Activated effector memory CD4-positive, alpha-beta T cell treated with Interleukin-2 at 50 U/mL for 16 hours (primary cell): ENCODE data around the gene ZNF180.
"Not testable (repeated sequence)": the region's sequence is repeated elsewhere in the genome, so short reads cannot be mapped to it uniquely, and the experiment has no call there.

ENCODE experiments used
- DNase-seq: peaks from one replicate; pipeline ENCODE4 v3.0.0-alpha.2; 2020

Gene ZNF180

DNA sequence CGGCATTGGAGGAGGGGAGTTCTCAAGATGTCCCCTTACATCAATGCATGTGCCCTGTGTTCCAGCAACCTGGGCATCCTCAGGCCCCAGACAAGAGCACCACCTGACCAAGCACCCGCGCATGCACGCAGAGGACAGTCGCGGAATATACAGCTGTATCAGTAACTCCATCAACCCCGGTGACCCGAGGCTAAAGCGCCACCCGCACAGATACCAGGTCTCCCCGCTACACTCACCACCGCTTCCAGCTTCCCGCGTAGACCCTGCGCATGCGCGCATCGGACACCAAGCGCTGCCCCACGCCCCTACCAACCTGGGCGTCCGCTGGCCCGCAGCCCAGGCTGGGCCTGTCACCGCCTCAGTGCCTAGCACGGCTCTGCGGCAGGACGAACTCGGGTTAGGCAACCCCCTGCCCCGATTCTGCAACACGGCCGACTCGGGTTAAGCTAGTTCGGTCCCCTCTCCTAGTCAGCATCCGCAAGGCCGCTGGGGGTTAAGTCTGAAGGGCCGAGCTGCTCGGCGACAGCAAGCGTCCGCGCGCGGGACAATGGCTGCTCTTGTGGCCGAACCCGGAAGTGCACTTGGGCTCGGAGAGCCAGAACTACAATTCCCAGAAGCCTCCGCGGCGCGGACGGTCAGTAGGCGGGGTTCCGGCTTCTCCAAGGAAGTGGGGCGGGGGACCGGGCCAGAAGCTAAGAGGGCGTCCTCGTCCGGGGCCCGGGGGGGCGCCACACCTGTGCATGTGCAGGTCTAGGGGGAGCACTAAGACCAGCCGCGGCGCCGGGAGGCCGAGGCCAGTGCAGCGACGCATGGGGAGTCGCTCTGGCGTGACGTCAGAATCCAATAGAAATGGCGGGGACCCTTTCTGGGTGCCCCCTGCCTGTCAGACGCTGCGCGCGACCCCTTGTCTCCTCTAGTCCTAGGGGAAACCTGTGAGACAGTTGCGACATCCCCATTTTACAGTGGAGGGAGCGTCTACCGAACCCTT is at the start of gene ZNF180:
Gene ZNF180, minus strand, starts transcription at position 561 of the 988 bp plus-strand sequence. CDS start 3,188 bp downstream, outside the sequence.
- DNase-seq: peak; percentile 91

DNA sequence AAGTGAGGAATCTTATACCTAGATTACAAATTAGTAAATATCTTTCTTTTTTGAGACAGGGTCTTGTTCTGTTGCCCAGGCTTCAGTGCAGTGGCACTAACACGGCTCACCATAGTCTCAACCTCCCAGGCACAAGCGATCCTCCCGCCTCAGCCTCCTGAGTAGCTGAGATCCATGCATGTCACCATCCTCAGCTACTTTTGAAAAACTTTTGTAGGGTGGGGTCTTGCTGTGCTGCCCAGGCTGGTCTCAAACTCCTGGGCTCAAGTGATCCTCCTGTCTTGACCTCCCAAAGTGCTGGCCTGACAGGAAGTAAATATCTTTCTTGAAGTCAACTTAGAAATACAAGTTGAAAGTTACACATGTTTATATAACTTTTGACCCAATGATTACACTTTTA is 49.2 kb upstream of the ZNF180 start:
- no peak for DNase-seq

DNA sequence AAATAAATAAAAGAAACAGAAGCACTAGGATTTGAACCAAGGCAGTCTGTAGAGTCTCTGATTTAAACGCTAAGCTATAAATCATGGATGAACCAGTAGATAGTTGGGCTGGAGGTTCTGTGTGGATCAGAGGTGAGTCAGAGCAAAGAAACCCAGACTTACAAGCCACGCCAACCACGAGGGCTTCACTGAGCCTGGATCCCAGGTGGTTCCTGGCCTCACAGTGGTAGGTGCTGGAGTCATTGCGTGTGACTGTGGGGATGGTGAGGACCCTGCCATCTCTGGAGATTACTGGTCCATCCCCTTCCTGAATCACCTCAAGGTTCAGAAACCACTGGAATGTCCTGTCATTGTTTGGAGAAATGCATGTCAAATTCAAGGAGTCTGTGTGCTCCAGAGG is 48.4 kb upstream of the ZNF180 start:
- DNase-seq: no peak

DNA sequence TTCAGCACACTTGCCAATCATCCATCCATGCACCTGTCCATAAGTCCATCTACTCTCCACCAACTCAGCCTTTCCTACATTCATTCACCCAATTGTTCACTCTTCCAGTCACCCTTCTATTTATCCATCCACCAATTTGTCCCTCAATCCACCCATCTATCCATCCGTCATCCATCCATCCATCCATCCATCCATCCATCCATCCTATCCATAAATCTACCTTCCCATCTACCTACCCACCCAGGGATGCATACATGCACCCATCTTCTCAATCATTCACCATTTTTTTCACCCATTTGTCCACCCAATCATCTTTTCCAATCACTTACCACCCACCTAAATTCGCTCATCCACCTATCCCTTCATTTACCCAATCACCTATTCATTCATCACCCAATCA is 43.7 kb upstream of the ZNF180 start:
- no peak for DNase-seq

DNA sequence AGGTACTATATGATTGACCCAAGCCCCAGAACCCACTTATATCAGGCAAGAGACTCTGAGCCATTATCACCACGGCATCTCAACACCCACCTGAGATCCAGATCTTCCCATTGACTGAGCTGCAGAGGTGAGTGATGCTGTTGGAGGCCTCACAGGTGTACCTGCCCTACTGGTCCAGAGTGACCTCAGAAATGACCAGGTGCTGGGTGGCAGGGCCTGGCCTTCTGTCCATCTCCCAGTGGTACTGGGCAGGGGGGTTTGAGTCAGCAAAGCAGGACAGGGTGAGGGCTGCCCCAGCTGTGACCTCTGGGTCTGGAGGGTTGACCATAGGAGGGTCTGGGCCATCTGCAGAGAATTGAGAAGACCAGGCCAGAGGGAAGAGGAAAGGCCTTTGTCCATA is 42.3 kb upstream of the ZNF180 start:
- no peak for DNase-seq

DNA sequence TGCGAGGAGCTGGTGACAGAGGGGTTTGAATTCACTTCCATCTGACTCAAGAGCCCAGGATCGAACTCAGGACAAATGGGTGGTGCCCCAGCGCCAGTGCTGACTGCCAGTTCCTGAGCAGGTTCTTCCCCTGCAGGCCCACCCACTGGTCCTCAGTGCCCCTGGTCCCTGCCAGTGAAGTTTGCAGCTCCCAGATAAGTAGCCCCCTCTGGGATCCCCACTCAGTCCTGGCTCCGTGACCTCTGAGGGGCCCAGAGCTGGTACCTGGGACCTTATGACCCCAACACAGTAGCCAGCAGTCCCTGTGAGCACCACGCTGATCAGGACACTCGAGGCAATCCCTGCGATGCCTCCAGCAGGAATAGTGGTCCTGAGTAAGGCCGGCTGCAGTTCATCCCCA is 40.4 kb upstream of the ZNF180 start:
- no peak for DNase-seq

DNA sequence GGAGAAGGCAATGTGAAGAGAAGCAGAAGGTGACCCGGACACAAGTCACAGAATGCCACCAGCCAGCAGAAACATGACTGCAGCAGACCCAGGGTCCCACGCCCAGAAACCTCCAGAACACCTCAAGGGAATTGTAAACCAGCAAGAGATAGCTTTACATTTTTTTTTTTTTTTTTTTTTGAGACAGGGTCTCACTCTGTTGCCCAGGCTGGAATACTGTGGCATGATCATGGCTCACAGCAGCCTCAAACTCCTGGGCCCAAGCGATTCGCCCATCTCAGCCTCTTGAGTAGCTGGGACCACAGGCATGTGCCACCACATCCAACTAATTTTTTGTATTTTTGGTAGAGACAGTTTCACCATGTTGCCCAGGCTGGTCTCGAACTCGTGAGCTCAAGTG is 39.7 kb upstream of the ZNF180 start:
- no peak for DNase-seq

DNA sequence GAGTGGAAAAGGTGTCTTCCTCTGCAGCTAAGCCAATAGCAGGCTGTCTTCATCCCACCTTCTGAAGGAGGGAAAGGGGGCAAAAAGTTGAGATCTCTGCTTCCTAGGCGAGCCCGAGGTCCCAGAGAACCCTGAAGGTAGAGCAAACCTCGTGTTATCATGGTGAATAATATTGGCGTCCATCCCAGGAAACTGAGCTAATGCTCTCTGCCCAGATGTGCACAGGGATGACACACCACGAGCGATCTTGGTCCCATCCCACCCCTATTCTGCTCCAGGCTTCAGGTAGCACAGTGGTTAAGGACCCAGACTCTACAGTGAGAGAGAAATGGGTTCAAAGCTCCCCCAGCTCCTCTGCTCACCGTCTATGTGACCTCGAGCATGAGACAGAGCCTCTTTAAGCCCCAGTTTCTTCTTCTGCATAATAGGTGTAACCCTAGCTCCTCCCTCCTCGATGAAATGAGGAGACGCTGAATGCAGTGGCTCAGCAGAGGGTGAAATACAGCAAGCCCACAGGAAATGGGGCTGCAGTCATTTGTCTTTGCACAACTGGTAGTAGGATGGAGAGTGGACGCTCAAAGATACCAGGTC is 39.0 kb upstream of the ZNF180 start:
- no peak for DNase-seq

DNA sequence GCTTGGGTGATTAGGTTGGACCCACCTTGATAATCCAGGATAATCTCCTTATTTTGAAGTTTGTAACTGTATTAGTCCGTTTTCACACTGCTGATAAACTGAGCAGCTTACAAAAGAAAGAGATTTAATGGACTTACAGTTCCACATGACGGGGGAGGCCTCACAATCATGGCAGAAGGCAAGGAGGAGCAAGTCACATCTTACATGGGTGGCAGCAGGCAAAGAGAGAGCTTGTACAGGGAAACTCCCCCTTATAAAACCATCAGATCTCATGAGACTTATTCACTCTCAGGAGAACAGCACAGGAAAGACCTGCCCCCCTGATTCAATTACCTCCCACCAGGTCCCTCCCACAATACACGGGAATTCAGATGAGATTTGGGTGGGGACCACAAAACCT is 35.0 kb upstream of the ZNF180 start:
- DNase-seq: not testable (repeated sequence)

DNA sequence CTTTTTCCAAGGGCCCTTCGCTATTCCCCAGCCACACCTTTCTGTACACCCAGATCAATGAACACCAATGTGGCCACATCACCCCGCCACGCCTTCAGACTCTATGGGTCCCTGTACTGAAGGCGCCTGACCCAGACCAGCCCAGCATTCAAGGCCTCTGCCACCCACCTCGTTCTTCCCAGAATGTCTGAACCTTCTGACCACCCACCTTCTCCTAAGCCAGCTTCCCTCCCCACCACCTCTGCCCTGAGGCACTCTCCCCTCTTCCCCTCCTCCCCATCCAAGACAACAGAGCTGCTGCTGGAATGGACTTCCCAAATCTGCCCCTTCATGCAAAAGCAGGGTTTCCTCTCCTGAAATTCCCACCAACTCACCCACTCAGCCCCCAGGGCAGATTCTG is 32.5 kb upstream of the ZNF180 start:
- no peak for DNase-seq

DNA sequence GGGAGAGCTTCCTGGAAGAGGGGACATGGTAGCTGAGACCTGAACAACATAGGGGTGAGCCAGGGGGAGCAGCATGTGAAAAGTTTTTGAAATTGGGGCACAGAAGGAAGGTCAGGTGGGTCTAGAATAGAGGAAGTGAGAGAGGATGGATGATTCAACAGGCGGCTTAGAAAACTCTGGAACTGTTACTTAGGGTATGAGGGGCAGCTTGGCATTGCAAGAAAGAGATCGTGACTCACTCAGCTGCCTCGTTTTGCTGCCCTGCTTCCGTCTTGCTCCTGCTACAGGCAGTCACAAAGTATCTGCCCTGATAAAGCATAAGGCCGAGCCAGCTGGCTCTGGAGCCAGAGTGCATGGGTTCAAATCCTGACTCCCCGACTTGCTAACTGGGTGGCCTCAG is 30.5 kb upstream of the ZNF180 start:
- DNase-seq: no peak

DNA sequence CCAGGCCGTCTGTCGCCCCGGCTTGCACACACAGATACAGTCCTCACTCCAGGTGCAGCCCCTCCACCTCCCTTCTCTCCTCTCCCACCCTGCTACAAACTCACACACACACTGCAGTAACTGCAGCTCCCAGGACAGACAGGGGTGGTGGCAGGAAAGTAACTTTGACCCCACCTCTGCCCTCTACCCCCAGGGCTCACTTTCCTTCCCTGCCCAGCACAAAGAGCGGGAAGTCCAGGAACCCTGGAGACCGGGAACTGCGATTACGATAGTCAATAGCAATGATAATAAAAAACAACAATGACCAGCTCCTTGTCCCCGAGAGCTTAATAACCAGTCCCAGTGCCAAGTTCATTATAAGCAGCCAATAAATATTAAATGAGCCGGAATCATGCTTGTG is 29.2 kb upstream of the ZNF180 start, which contains the start of gene CEACAM20:
Gene CEACAM20, minus strand, starts transcription at position 140 of the 400 bp plus-strand sequence. CDS start 166 bp downstream, outside the sequence.
- DNase-seq: no peak

DNA sequence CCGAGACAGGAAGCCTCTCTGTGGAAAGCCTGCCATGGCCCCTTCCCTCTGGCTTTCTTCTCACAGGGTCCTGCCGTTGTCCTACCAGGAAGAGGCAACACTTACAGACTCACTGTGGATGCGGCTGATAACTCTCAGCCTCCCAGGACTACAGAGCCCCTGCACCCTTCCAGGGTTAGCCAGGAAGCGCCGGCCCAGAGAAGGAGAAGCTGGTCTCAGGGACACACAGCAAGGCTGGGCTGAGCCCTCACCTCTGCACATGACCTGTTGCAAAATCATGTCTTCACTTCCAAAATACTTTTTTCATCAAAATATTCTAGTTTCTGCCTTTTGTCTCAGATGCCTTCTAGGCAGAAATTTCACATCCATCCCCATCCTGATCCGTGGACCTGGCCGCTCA is 27.2 kb upstream of the ZNF180 start:
- DNase-seq: no peak

DNA sequence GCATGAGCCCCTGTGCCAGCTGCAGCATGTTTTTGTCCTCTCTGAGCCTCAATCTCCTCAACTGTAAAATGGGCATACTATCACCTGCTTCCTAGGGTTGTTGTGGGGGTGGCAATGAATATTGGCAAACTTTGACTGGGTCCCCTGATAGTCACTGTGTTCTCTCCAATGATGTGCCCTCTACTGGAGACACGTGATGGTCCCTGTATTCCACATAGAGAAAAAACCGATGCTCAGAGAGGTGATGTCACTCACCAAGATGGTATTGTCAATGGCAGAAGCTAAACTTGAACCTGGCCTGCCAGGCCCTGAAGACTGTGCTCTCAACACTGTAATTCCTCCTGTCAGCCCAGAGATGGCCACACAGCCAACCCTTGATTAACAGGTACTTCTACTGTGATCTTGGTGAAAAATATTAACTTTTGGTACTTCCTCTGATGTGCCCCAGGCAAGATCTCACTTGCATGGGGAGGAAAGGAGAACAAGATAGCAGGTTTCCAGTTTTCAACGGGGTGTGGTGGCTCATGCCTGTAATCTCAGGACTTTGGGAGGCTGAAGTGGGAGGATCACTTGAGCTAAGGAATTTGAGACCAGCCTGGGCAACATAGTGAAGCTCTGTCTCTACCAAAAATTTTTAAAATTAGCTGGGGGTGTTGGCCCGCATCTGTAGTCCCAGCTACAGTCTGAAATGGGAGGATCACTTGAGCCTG is 25.6 kb upstream of the ZNF180 start:
- DNase-seq: no peak

DNA sequence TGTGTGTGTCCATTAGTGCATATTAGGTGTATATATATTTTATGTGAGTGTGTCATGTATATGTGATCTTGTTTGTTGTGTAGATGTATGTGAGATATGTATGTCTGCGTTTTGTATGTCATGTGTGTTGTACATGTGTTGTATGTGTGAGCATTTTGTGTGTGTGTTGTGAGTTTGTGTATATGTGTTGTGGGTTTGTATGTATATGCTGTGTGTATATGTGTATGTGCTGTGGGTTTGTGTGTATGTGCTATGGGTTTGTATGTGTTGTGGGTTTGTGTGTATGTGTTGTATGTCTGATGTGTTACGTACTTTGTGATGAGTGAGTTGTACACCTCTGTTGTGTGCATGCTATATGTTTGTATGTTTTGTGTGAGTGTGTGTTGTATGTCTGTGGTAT is 21.0 kb upstream of the ZNF180 start:
- DNase-seq: no peak

DNA sequence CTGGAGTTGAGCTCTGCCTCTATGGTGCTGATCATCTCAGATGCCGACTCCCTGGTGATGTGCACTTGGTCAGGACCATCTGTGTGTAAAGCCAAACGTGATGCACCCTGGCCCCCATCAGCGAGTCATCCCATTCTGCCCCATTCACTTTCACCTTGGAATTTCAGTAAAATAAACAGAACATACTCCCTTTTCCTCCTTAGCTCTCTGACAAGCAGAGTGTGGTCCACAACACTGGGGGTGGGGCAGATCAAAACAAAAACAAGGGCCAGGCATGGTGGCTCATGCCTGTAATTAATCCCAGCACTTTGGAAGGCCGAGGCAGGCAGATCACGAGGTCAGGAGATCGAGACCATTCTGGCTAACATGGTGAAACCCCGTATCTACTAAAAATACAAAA is 16.8 kb upstream of the ZNF180 start:
- no peak for DNase-seq

DNA sequence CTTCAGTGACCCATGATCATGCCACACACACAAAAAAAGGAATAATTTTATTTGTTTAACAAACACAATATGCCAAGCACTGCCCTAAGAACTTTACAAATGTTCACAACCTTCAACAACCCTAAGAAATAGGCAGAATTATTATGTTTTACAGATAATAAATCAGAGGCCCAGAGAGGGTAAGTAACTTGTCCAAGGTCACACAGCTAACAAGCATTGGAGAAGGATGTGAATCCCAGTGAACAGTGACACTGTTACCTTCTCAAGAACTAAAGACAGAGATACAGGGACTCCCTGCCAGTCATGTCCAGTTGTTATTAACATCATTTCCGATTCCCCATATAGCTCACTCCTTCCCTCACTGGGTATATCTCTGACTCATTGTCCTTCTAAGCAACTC is 15.6 kb upstream of the ZNF180 start:
- no peak for DNase-seq

DNA sequence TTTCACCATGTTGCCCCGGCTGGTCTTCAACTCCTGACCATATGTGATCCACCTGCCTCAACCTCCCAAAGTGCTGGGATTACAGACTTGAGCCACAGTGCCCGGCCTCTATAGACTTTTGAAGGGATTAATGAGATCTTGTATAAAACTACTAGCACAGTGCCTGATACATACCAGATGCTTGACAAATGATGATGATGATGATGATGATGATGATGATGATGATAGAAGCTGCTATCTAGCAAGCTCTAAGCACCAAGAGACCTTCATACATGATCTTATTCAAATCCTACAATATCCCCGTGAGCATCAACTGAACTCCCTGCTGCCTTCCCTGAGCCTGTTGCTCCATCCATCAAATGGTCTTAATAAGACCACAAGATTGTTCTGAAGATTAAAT is 14.7 kb upstream of the ZNF180 start:
- DNase-seq: no peak

DNA sequence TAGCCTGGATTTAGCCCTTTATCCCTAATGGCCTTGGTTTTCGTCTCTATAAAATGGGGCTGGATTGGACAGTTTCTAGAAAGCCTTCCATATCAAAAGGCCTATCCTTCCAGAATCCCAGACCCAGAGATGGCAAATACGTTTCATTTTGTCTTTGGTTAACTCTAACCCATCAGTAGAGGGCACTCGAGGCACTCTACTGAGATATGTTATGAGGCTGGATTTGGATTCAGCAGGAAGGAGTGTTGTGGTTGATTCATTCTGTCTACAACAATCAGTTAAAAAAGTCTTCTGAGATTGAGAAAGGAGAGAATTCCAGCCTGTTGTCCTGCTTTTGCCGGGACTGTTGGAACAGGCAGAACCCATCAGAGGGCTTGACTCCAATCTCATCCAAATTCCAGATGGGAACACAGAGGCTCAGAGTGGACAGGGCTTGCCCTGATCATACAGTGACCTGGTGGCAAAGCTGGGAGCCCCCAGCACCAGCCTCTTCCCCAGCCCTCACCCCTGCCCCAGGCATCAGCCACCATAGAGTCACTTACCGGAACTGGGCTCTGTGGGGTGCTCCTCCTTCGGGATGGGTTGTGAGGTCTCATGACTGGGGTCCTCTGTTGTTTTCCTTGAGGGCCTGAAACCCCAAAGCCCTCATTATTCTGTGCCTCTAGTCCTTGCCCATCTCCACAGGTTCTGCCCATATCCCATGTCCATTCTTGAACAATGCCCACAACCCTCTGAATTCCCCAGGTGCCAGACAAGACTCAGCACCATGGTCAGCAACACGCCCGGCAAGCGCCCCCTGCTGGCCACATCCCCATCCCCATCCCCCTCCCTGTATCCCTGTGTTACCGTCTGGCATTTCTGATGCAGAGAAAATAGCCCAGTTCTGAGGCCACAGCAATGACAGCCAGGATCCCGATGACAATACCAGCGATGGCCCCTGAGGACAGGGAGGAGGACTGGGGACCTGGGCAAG is 12.3 kb upstream of the ZNF180 start:
- no peak for DNase-seq

DNA sequence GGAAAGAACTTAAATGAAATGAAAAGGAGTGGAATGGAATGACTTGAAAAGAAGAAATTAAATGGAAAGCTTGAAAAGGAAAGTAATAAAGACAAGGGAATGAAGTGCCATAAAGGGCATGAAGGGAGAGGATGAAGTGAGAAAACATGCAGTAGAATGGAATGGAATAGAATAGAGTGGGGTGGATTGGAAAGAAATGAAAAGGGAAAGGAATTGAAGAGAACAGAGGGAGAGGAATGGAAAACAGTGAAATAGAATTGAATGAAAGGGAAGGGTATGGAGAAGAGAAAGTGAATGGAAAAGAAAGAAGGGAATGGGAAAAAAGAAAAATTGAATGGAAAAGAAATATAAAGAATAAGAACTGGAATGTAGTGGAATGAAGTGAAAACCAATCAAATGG is 9.2 kb upstream of the ZNF180 start:
- DNase-seq: no peak

DNA sequence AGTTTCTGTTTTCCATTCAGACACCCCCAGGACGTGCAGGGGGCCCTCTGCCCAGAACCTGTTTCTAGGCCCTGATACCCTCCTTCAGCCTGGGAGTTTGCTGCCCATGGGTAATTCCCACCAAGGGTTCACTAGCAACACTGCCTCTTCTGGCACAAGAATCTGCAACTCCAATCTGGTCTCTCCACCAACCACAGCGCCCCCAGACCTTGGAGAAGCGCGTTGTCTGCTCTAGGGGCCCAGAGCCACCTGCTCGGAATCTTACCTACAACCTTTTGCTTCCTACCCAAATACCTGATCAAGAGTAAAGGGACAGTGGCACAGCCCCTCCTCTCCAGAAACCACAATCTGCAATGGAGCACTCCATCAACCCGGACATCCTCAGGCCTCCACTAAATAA is 763 bp downstream of the ZNF180 start:
- no peak for DNase-seq

DNA sequence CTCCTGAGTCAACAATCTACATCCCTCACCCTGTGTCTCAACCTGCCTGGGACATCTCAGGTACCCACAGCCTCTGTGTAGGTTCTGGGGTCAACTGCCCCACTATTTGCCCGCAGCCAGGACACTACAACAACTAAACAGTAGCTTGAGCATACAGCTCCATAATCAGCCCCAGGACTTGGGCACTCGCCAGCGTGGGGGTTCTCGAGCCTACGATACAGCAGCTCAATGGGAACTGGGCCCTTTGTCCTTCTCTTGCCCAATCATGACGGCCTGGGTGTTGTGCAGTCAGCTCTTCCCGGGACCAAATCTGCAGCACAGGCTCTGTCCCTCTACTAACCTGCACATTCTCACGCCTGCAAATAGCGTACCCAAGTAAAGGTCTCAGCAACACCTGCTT is 1.3 kb downstream of the ZNF180 start:
- DNase-seq: no peak
